IPS-11a (cell line): ENCODE measurements around the gene TBC1D22A.
"Not testable (repeated sequence)": the region's sequence is repeated elsewhere in the genome, so short reads cannot be mapped to it uniquely, and the experiment has no call there.

Experiments
- H3K4me3 ChIP-seq: one replicate; pipeline ENCODE4 v1.5.1; 2013; ENCODE audit warnings: low read depth, low read length, control low read depth

Gene TBC1D22A

GRCh38 chr22:46809153-46809885, 46.9 kb downstream of the TBC1D22A start:
- no peak overlapping the region for H3K4me3 ChIP-seq

GRCh38 chr22:46810856-46811786, 48.7 kb downstream of the TBC1D22A start:
- no peak overlapping the region for H3K4me3 ChIP-seq

DNA sequence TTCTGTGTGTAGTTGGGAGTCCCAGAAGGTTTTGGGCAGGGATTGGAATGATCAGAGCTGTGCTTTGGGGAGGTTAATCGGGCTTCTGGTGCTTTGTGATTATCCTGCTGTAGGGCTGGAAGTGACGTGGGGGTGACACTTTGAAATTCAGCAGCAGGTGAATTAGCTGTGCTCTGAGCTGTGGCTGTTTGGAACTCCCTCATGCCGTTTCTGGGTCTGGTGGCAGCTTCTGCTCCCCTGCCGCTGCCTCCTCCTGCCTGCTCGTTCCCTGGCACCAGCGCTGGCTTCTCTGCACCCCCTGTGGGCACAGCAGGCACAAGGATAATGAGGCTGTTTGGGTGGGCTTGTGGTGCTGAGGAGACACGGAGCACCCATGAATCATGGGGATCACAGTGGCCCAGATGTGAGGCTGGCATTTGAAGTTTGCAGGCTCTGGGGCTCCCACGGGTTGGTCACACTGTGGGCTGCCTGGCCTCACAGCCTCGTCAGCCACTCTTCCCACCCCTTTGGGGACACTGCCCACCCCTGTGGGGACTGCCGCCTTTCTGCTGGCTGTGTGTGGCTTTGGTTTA, 49.7 kb downstream of the TBC1D22A start:
- H3K4me3 ChIP-seq, result no peak overlapping the region

GRCh38 chr22:46812788-46813187, 50.3 kb downstream of the TBC1D22A start:
- no peak overlapping the region for H3K4me3 ChIP-seq

- H3K4me3 ChIP-seq, result no peak overlapping the region
Observed at GRCh38 chr22:46813816-46814597, 51.6 kb downstream of the TBC1D22A start.

GRCh38 chr22:46815132-46815531, 52.7 kb downstream of the TBC1D22A start:
- no peak overlapping the region for H3K4me3 ChIP-seq

DNA sequence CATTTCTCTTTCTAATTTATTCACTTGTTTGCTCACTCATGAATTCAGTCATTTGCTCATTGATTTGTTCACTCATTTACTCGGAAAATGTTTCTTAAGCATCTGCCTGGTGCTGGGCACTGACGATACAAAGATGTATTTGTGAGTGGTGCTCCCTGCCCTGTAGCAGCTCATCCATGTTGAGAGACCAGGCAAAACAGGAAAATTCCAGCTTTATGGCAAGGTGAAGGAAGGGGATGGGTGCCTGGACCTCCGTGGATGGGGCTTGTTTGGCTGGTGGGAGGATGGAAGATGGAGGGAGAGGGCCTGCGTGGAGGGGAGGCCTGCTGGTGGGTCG, 53.1 kb downstream of the TBC1D22A start:
- H3K4me3 ChIP-seq, result no peak overlapping the region

DNA sequence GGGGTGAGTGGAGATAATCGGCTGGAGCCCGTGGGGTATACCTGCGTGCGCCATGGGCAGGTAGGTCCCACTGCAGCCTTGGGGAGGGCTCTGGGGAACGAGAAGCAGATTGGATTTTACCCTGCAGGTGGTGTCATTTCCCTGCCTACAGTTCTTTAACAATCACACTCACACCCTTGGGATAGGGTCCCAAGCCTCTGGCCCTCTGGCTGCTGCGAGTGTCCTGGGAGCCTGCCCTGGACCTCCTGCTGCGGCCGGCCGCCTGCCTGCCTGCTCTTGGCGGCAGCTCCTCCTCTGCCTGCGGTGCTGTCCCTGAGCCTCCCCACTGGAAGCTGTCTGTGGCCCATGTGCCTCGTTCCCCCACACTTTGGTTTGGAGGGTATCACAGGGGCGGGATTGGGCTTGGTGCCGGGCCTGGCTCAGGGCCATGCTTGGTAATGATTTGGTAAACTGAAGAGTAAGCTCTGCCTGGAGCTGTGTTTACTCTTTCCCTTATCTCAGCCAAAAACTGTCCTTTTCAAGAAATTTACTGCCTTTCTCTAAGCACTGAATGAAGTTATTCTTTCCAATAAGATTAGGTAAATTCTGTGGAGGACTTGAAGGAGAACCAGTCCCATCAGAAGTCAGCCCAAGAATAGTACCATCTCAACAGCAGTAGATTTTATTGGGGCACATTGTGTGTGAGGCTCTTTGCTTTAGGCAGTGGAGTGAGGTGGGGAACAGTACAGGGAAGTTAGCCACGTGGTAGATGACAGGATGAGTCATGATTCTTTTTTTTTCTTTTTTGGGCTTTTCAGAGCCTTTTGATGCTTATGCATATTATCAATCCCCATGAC, 53.7 kb downstream of the TBC1D22A start:
- no peak overlapping the region for H3K4me3 ChIP-seq

DNA sequence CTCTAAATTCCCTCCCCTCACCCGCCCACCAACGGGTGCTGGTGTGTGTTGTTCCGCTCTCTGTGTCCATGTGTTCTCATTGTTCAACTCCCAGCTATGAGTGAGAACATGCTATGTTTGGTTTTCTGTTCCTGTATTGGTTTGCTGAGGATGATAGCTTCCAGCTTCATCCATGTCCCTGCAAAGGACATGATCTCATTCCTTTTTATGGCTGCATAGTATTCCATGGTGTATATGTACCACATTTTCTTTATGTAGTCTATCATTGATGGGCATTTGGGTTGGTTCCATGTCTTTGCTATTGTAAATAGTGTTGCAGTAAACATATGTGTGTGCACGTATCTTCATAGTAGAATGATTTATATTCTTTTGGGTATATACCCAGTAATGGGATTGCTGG, 54.9 kb downstream of the TBC1D22A start:
- not testable (repeated sequence) for H3K4me3 ChIP-seq

GRCh38 chr22:46823248-46823647, 60.8 kb downstream of the TBC1D22A start:
- H3K4me3 ChIP-seq, result no peak overlapping the region

GRCh38 chr22:46823654-46824053, 61.2 kb downstream of the TBC1D22A start:
- H3K4me3 ChIP-seq, result no peak overlapping the region

DNA sequence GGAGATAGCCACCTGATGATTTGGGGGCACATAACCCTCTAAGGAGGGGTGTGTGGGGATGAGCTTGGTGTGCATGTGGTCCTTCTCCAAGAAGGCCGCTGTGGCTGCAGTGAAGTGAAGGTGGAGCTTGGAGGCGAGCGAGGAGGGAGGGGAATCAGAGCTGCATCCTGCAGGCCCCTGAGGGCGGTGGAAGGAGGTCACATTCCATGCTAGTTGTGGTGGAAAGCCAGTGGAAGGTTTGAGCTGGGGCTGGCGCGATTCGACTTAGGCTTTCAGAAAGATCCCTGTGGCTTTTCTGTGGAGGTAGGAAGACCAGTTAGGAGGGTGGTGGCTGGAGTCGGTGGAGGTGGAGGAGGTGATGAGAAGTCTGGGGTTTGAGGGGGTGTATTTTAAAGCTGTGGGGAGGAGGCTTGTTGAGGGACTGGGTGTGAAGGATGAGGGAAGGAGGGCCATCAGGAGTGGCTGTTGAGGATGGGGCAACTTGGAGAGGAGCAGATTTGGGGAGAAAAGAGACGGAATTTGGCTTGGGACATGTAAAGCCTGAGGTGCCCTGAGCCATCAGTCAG, 62.0 kb downstream of the TBC1D22A start:
- H3K4me3 ChIP-seq, result no peak overlapping the region

DNA sequence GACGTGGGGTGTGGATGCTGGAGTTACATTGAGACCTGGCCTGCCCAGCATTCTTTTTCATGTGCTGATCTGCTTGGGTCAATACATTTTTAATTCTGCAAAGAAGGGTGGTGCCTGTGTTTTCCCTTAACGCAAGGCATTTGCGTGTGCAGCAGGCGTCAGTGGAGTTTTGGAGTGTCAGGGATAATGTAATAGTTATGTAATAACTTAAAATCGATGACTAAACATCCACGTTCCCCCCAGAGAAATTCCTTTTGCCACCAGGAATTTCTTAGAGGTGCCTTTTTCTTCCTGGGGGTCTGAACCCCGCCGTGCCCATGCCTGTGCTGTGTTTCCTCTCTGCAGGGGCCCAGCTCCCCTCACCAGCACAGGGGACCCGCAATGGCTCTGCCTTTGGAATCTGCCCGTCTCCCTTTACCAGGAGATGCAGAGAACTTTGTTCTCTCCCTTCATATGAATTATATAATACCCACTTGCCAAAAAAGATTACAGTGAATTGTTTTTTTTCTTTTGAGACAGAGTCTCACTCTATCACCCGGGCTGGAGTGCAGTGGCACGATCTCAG, 62.6 kb downstream of the TBC1D22A start:
- no peak overlapping the region for H3K4me3 ChIP-seq

GRCh38 chr22:46826438-46827135, 64.1 kb downstream of the TBC1D22A start:
- H3K4me3 ChIP-seq, result no peak overlapping the region

GRCh38 chr22:46827136-46827780, 64.8 kb downstream of the TBC1D22A start:
- H3K4me3 ChIP-seq, result no peak overlapping the region

- no peak overlapping the region for H3K4me3 ChIP-seq
Observed at GRCh38 chr22:46827781-46828180, 65.3 kb downstream of the TBC1D22A start.

GRCh38 chr22:46828323-46828900, 66.0 kb downstream of the TBC1D22A start:
- no peak overlapping the region for H3K4me3 ChIP-seq
